Breast epithelium (tissue), 4 donors: Measurements from ENCODE around the gene CYB5R3. TPM values are rescaled to one million over a fixed set of nuclear protein-coding genes. Genes with fewer than 3 reads are reported as not detected.
A peak's percentile ranks its signal among the peaks of the same experiment; 100 is the strongest.
"Not testable (repeated sequence)": the region's sequence is repeated elsewhere in the genome, so short reads cannot be mapped to it uniquely, and the experiment has no call there.

ENCODE experiments used
- DNase-seq, 2 donors: peaks; one replicate each; pipeline ENCODE4 v3.0.0-alpha.2; 2019; ENCODE audit warnings: low spot score in 2 of 2
- H3K27ac ChIP-seq, 2 donors: fragments of 200-600 bp; sonication (generic) in 1 of 2; one replicate each; pipeline ENCODE4 v1.5.1; 2016 to 2019; ENCODE audit warnings: mild to moderate bottlenecking in 1 of 2
- H3K27me3 ChIP-seq, 2 donors: fragments of 200-600 bp; sonication (generic) in 1 of 2; one replicate each; pipeline versions ENCODE4 v1.5.1 to v1.6.0; 2017 to 2019; ENCODE audit warnings: control low read depth in 1 of 2, mild to moderate bottlenecking in 1 of 2
- H3K36me3 ChIP-seq: fragments of 200-600 bp; one replicate; pipeline ENCODE4 v1.5.1; 2019
- H3K4me1 ChIP-seq, 2 donors: fragments of 200-600 bp; sonication (generic); one replicate each; pipeline ENCODE4 v1.5.1; 2016 to 2019; ENCODE audit warnings: control low read depth in 1 of 2
- H3K4me3 ChIP-seq, 3 donors: fragments of 200-600 bp; sonication (generic); 1 replicate in 2 of 3; 2 replicates in 1 of 3; pipeline ENCODE4 v1.5.1; 2016 to 2019; ENCODE audit warnings: mild to moderate bottlenecking in 3 of 3, moderate library complexity in 2 of 3
- H3K9me3 ChIP-seq, 2 donors: fragments of 200-600 bp; sonication (generic) in 1 of 2; one replicate each; pipeline ENCODE4 v1.5.1; 2016 to 2019; ENCODE audit warnings: control low read depth in 1 of 2
- CTCF ChIP-seq, 3 donors: fragments of 450-650 bp; IDR thresholded peaks; one replicate each; pipeline ENCODE4 v1.5.1; 2016 to 2017; ENCODE audit warnings: antibody characterized with exemption in 3 of 3, mild to moderate bottlenecking in 3 of 3, moderate library complexity in 3 of 3
- POLR2A ChIP-seq: fragments of 450-650 bp; IDR thresholded peaks from one replicate; pipeline ENCODE4 v1.6.1; 2016; ENCODE audit warnings: antibody characterized with exemption, mild to moderate bottlenecking, moderate library complexity
- POLR2AphosphoS5 ChIP-seq, 3 donors: sonication (generic); formaldehyde crosslinking; IDR thresholded peaks; one replicate each; pipeline ENCODE4 v1.6.1; 2017; ENCODE audit warnings: antibody characterized with exemption in 3 of 3
- intact Hi-C: fragments of 100-400 bp; cut with DNase I; formaldehyde crosslinking; loops from one replicate; pipeline ENCODE4 v1.15.1; 2023; ENCODE audit warnings: low total_unique reads
- total RNA-seq, 3 donors: library from RNA; depleted of rRNA; stranded (reverse); fragments of >200 nt; gene quantifications; one replicate each; pipeline ENCODE4 v1.1.0, GENCODE V29; 2016

Gene CYB5R3
- total RNA-seq, 3 donors from 2014 or later, result 56.5 to 248 (median 87.5) TPM

- Histone ChIP-seq H3K4me1 (no peaks in the 10 kb centered on the region), H3K36me3 (peaks cover 11% of the 10 kb centered on the region), H3K27ac (no peak overlapping the region), H3K27me3 (no peaks in the 10 kb centered on the region), H3K9me3 (no peaks in the 10 kb centered on the region), H3K4me3 (no peak overlapping the region)
- TF ChIP-seq POLR2A (no peak), CTCF (IDR thresholded peaks at IDR 0.05) (no peak)
- no peak for DNase-seq
- intact Hi-C loops, result no loop called here
These were observed 64.1 kb downstream of the CYB5R3 start for GRCh38 chr22:42585096-42585495.

GRCh38 chr22:42584364-42584940 lies 64.7 kb downstream of the CYB5R3 start:
- intact Hi-C loops, result no loop called here
- no peak for DNase-seq
- no peak overlapping the region for H3K4me3 ChIP-seq
- no peaks in the 10 kb centered on the region for H3K4me1 ChIP-seq
- no peaks in the 10 kb centered on the region for H3K9me3 ChIP-seq
- H3K36me3 ChIP-seq, result peaks cover 11% of the 10 kb centered on the region
- H3K27me3 ChIP-seq, result no peaks in the 10 kb centered on the region
- no peak for TF ChIP-seq POLR2A
- no peak for TF ChIP-seq POLR2AphosphoS5 (IDR thresholded peaks at IDR 0.05)
- TF ChIP-seq CTCF (IDR thresholded peaks at IDR 0.05), result no peak
- H3K27ac ChIP-seq, result no peak overlapping the region

- no peak overlapping the region for H3K4me3 ChIP-seq
- DNase-seq, result no peak
- no peak overlapping the region for H3K27ac ChIP-seq
- H3K9me3 ChIP-seq, result no peaks in the 10 kb centered on the region
- intact Hi-C loops, result no loop called here
- no peak for TF ChIP-seq POLR2A
- TF ChIP-seq CTCF (IDR thresholded peaks at IDR 0.05), result no peak
- no peak for TF ChIP-seq POLR2AphosphoS5 (IDR thresholded peaks at IDR 0.05)
- peaks cover 11% of the 10 kb centered on the region for H3K36me3 ChIP-seq
- no peaks in the 10 kb centered on the region for H3K27me3 ChIP-seq
- no peaks in the 10 kb centered on the region for H3K4me1 ChIP-seq
These were observed 66.2 kb downstream of the CYB5R3 start for GRCh38 chr22:42582987-42583386.

- H3K27ac ChIP-seq, result peak overlapping the region; percentile 64 to 79
- DNase-seq, result peak; percentile 55 to 80
- peaks cover 9% of the 10 kb centered on the region for H3K36me3 ChIP-seq
- H3K9me3 ChIP-seq, result no peaks in the 10 kb centered on the region
- TF ChIP-seq CTCF (IDR thresholded peaks at IDR 0.05), result no peak
- peak in 2 of 3 donors; percentile 23 to 55 for TF ChIP-seq POLR2AphosphoS5 (IDR thresholded peaks at IDR 0.05)
- no peak for TF ChIP-seq POLR2A
- H3K4me1 ChIP-seq, result no peaks in the 10 kb centered on the region
- no peaks in the 10 kb centered on the region for H3K27me3 ChIP-seq
- intact Hi-C loops, result no loop called here
- H3K4me3 ChIP-seq, result peak overlapping the region; percentile 71 to 97 (median 85)
These were observed 67.2 kb downstream of the CYB5R3 start for GRCh38 chr22:42581762-42582716.

GRCh38 chr22:42581194-42581761 lies 67.9 kb downstream of the CYB5R3 start:
- intact Hi-C loops, DNase-seq, H3K9me3 ChIP-seq, H3K27me3 ChIP-seq, H3K4me1 ChIP-seq, H3K36me3 ChIP-seq: not testable (repeated sequence)
- Histone ChIP-seq H3K4me3 (peak overlapping the region; percentile 71 to 97 (median 85)), H3K27ac (peak overlapping the region; percentile 64 to 79)

- H3K4me1 ChIP-seq, H3K9me3 ChIP-seq, intact Hi-C loops: not testable (repeated sequence)
These were observed 69.2 kb downstream of the CYB5R3 start for GRCh38 chr22:42580040-42580439.

More at GRCh38 chr22:42580040-42580439, 69.2 kb downstream of the CYB5R3 start:
- not testable (repeated sequence) for H3K36me3 ChIP-seq, H3K4me3 ChIP-seq, H3K27me3 ChIP-seq, H3K27ac ChIP-seq, DNase-seq
